ENCODE results near the gene GRIK1. TPM values are rescaled to one million over a fixed set of nuclear protein-coding genes. Genes with fewer than 3 reads are reported as not detected.

Gene GRIK1
- polyA plus RNA-seq, 1 experiment = not detected

DNA sequence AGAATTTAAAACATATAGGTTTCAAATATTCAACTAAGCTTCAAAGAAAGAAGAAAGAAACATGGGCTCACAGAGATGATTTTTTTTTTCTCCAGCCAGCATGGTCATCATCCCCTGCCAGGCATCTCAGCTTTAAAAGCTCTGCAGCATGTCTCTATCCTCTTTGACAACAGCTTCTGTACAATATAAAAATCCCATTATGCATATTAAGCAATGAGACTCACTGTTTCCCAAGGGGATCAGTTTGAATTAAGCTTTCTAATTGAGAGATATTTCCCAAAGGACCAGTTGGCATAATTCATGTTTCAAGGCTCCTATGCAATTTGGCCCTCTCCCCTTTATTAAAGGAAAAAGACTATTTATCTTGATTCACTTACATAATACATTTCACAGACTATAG, 220.3 kb downstream of the GRIK1 start:
- CTCF ChIA-PET = interaction anchor here (2.1 kb wide), 1 partner anchor 243 kb away, joined by 7 read pairs; no protein-coding TSS in a partner anchor
- Histone ChIP-seq H3K9me3 (ENCODE audit: control insufficient read depth, insufficient read depth, low read length) (no peaks in the 10 kb centered on the region), H3K4me3 (ENCODE audit: low read depth, low read length) (no peak overlapping the region), H3K27me3 (ENCODE audit: control insufficient read depth, insufficient read depth, low read length) (no peaks in the 10 kb centered on the region), H3K27ac (ENCODE audit: low read depth, low read length) (no peak overlapping the region)
- POLR2A ChIA-PET = no interaction called here
- DNase-seq (ENCODE audit: low read depth, low spot score) = no peak
- TF ChIP-seq, protein P1, sequence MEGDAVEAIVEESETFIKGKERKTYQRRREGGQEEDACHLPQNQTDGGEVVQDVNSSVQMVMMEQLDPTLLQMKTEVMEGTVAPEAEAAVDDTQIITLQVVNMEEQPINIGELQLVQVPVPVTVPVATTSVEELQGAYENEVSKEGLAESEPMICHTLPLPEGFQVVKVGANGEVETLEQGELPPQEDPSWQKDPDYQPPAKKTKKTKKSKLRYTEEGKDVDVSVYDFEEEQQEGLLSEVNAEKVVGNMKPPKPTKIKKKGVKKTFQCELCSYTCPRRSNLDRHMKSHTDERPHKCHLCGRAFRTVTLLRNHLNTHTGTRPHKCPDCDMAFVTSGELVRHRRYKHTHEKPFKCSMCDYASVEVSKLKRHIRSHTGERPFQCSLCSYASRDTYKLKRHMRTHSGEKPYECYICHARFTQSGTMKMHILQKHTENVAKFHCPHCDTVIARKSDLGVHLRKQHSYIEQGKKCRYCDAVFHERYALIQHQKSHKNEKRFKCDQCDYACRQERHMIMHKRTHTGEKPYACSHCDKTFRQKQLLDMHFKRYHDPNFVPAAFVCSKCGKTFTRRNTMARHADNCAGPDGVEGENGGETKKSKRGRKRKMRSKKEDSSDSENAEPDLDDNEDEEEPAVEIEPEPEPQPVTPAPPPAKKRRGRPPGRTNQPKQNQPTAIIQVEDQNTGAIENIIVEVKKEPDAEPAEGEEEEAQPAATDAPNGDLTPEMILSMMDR (IDR thresholded peaks at IDR 0.05; ENCODE audit: low read depth, low read length) = no peak

DNA sequence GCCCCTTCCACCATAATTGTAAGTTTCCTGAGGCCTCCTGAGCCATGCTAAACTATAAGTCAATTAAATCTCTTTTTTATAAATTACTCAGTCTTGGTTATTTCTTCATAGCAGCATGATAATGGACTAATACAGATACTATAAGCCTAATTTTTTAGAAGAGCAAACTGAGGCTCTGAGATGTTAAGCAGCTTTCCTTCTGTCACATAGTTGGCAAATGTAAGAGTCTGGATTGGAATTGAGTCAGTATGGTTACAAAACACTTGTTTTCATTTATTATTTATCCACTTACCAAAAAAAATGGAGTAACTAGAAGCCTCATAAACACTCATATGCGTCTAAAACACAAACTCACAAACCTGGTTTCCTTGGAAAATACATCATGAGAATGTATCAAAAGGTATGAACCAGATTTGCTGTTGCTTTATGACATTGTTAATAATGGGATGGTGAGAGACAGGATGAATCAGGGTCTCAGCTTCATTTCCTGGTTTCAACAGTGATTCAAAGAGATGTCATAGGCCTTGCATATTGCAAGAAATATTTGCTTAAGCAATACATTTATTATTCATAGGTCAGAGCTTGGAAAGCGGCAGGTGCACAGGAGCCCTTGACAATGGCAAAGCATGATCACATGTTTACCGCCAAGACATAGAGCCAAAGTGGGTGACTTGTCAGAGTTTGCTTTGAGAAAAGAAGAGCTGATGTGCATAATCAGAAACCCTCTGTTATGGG, 221.5 kb downstream of the GRIK1 start:
- no peak for DNase-seq (ENCODE audit: low read depth, low spot score)
- POLR2A ChIA-PET = no interaction called here
- TF ChIP-seq, protein P1 (IDR thresholded peaks at IDR 0.05; ENCODE audit: low read depth, low read length) = no peak
- H3K27ac ChIP-seq (ENCODE audit: low read depth, low read length) = no peak overlapping the region
- CTCF ChIA-PET = interaction anchor here (2.1 kb wide), 1 partner anchor 242 kb away, joined by 7 read pairs; no protein-coding TSS in a partner anchor
- H3K27me3 ChIP-seq (ENCODE audit: control insufficient read depth, insufficient read depth, low read length) = no peaks in the 10 kb centered on the region
- H3K9me3 ChIP-seq (ENCODE audit: control insufficient read depth, insufficient read depth, low read length) = no peaks in the 10 kb centered on the region
- H3K4me3 ChIP-seq (ENCODE audit: low read depth, low read length) = no peak overlapping the region

DNA sequence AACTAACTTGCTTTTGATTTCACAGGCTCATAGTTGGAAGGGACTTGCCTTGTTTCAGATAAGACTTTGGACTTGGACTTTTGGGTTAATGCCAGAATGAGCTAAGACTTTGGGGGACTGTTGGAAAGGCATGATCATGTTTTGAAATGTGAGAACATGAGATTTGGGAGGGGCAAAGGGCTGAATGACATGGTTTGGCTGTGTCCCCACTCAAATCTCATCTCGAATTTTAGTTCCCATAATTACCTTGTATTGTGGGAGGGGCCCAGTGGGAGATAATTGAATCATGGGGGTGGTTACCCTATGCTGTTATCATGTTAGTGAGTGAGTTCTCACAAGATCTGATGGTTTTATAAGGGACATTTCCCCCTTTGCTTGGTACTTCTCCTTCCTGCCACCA, 222.1 kb downstream of the GRIK1 start:
- no peak for DNase-seq (ENCODE audit: low read depth, low spot score)
- H3K27me3 ChIP-seq (ENCODE audit: control insufficient read depth, insufficient read depth, low read length) = no peaks in the 10 kb centered on the region
- CTCF ChIA-PET = no interaction called here
- no peaks in the 10 kb centered on the region for H3K9me3 ChIP-seq (ENCODE audit: control insufficient read depth, insufficient read depth, low read length)
- H3K27ac ChIP-seq (ENCODE audit: low read depth, low read length) = no peak overlapping the region
- no peak overlapping the region for H3K4me3 ChIP-seq (ENCODE audit: low read depth, low read length)
- TF ChIP-seq, protein P1 (IDR thresholded peaks at IDR 0.05; ENCODE audit: low read depth, low read length) = no peak
- POLR2A ChIA-PET = no interaction called here

DNA sequence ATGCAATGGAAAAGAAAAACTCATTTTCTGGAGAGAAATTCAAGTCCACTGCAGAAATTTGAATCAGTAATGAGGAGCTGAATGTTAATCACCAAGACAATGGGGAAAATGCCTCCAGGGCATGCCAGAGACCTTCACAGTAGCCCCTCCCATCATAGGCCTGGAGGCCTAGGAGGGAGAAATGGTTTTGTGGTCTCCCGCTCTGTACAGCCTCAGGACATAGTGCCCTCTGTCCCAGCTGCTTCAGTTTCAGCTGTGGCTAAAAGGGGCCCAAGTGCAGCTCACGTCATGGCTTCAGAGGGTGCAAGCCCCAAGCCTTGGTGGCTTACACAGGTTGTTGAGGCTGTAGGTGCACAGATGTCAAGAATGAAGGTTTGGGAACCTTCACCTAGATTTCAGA, 223.0 kb downstream of the GRIK1 start:
- H3K27ac ChIP-seq (ENCODE audit: low read depth, low read length) = no peak overlapping the region
- POLR2A ChIA-PET = no interaction called here
- no peak overlapping the region for H3K4me3 ChIP-seq (ENCODE audit: low read depth, low read length)
- no peaks in the 10 kb centered on the region for H3K27me3 ChIP-seq (ENCODE audit: control insufficient read depth, insufficient read depth, low read length)
- CTCF ChIA-PET = no interaction called here
- no peaks in the 10 kb centered on the region for H3K9me3 ChIP-seq (ENCODE audit: control insufficient read depth, insufficient read depth, low read length)
- no peak for DNase-seq (ENCODE audit: low read depth, low spot score)
- TF ChIP-seq, protein P1 (IDR thresholded peaks at IDR 0.05; ENCODE audit: low read depth, low read length) = no peak

DNA sequence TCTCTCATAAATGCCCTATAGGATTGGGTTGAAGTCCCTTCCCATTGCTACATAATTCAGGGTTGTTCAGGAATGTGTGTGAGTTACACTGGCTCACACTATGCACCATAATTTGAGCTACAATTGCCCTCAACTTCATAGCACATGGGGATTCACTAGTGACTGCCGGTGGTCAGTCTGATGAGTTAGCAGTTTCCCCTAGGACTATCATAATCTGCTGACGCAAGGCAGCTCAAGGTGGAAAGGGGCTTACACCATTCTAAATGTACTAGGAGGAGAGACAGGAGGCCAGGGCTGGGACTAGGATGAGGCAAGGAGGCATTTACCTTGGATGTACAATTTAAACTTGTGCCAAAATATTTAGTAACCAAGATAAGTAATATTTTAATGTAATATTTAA, 224.7 kb downstream of the GRIK1 start:
- POLR2A ChIA-PET = no interaction called here

More for the DNA sequence above, 224.7 kb downstream of the GRIK1 start:
- TF ChIP-seq, protein P1 (IDR thresholded peaks at IDR 0.05; ENCODE audit: low read depth, low read length) = no peak
- no peak overlapping the region for H3K4me3 ChIP-seq (ENCODE audit: low read depth, low read length)
- no peak overlapping the region for H3K27ac ChIP-seq (ENCODE audit: low read depth, low read length)
- CTCF ChIA-PET = no interaction called here
- H3K27me3 ChIP-seq (ENCODE audit: control insufficient read depth, insufficient read depth, low read length) = no peaks in the 10 kb centered on the region
- H3K9me3 ChIP-seq (ENCODE audit: control insufficient read depth, insufficient read depth, low read length) = no peaks in the 10 kb centered on the region
- DNase-seq (ENCODE audit: low read depth, low spot score) = no peak
